NT2/D1 (cell line): Measurements from ENCODE around the gene SMYD1.

Source experiments
- DNase-seq: peaks from one replicate; pipeline ENCODE4 v3.0.0-alpha.2; 2011; ENCODE audit warnings: low read depth, low spot score
- H3K27me3 ChIP-seq: 2 replicates; pipeline ENCODE4 v1.6.0; 2011; ENCODE audit warnings: mild to moderate bottlenecking; ENCODE audit not compliant: insufficient read length, insufficient read depth
- H3K36me3 ChIP-seq: 2 replicates; pipeline ENCODE4 v1.6.1; 2011; ENCODE audit warnings: mild to moderate bottlenecking, low read length, mixed read lengths; ENCODE audit not compliant: insufficient read depth, insufficient read length
- H3K4me1 ChIP-seq: 2 replicates; pipeline ENCODE4 v1.5.1; 2011; ENCODE audit not compliant: insufficient read depth, insufficient read length
- H3K4me3 ChIP-seq: 2 replicates; pipeline ENCODE4 v1.5.1; 2011; ENCODE audit warnings: low read depth; ENCODE audit not compliant: insufficient read length
- H3K9ac ChIP-seq: 2 replicates; pipeline ENCODE4 v1.6.0; 2011; ENCODE audit warnings: low read depth; ENCODE audit not compliant: insufficient read length
- H3K9me3 ChIP-seq: 2 replicates; pipeline ENCODE4 v1.5.1; 2011; ENCODE audit warnings: mild to moderate bottlenecking, low read length; ENCODE audit not compliant: insufficient read depth
- SUZ12 ChIP-seq: IDR thresholded peaks from 2 replicates; pipeline ENCODE4 v1.6.1; 2011; ENCODE audit not compliant: insufficient read length, insufficient read depth; ENCODE audit errors: extremely low read depth
- YY1 ChIP-seq: IDR thresholded peaks from 2 replicates; pipeline ENCODE4 v1.6.1; 2011; ENCODE audit not compliant: insufficient read length, insufficient read depth
- ZNF274 ChIP-seq: IDR thresholded peaks from 2 replicates; pipeline ENCODE4 v1.6.1; 2011; ENCODE audit warnings: mild to moderate bottlenecking, low read depth, low read length

Gene SMYD1

GRCh38 chr2:88080545-88080944 is 12.9 kb downstream of the SMYD1 start:
- no peak for TF ChIP-seq SUZ12
- no peak for TF ChIP-seq YY1
- no peak for TF ChIP-seq ZNF274

GRCh38 chr2:88081924-88082608 is 14.4 kb downstream of the SMYD1 start:
- no peak for DNase-seq
- Histone ChIP-seq H3K4me3 (no peak overlapping the region), H3K4me1 (peaks cover 3% of the 10 kb centered on the region), H3K27me3 (no peaks in the 10 kb centered on the region), H3K9ac (no peak overlapping the region), H3K36me3 (no peaks in the 10 kb centered on the region), H3K9me3 (no peaks in the 10 kb centered on the region)
- TF ChIP-seq YY1 = no peak

More at GRCh38 chr2:88080545-88080944, 12.9 kb downstream of the SMYD1 start:
- Histone ChIP-seq H3K9me3 (no peaks in the 10 kb centered on the region), H3K27me3 (no peaks in the 10 kb centered on the region), H3K4me3 (no peak overlapping the region), H3K9ac (no peak overlapping the region), H3K4me1 (peaks cover 3% of the 10 kb centered on the region), H3K36me3 (no peaks in the 10 kb centered on the region)
- DNase-seq = no peak

DNA sequence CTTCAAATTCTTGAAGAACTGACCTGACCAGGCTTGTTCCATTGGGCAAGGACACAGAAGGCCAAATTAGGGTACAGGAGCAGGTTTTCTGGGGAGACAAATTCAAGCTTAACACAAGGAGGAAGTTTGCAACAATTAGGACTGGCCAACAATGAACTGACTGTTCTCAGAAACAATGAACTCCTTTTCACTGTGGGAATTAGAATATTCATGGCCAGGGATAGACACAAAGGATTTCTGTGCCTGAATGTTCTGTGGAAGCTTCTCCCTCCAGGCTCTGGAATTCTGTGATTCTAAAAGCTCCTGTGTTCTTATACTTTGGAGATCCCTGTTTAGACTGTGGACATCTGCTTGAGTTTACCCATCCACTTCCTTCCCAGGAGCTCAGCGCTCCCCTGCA is 15.2 kb downstream of the SMYD1 start:
- H3K9me3 ChIP-seq = no peaks in the 10 kb centered on the region
- no peak for TF ChIP-seq SUZ12
- TF ChIP-seq ZNF274 = no peak
- TF ChIP-seq YY1 = no peak
- no peaks in the 10 kb centered on the region for H3K36me3 ChIP-seq
- peak; percentile 52 for DNase-seq
- H3K9ac ChIP-seq = no peak overlapping the region
- no peaks in the 10 kb centered on the region for H3K27me3 ChIP-seq
- H3K4me1 ChIP-seq = peaks cover 3% of the 10 kb centered on the region
- no peak overlapping the region for H3K4me3 ChIP-seq

- Histone ChIP-seq H3K9ac (no peak overlapping the region), H3K4me3 (no peak overlapping the region), H3K9me3 (no peaks in the 10 kb centered on the region), H3K4me1 (peaks cover 3% of the 10 kb centered on the region), H3K27me3 (no peaks in the 10 kb centered on the region), H3K36me3 (no peaks in the 10 kb centered on the region)
- DNase-seq = no peak
- TF ChIP-seq ZNF274 = no peak
- no peak for TF ChIP-seq SUZ12
Measured at GRCh38 chr2:88085099-88085498, 17.5 kb downstream of the SMYD1 start.

DNA sequence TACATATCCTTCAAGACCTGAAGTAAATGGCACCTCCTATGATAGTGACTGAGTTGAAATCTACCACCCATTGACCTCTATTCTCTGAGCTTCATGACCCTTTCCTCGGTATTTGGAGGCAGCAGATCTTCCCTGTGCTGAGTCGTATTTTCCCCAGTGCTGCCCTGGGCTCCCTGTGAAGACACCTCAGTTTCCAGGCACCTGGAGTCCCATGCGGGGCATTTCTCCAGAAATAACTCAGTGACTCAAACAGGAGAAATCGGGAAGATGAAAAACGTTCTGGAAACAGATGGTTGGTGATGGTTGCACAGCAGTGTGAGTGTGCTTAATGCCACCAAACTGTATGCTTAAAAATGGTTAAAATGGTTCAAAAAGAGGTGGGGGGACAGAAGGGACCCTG is 18.0 kb downstream of the SMYD1 start:
- no peaks in the 10 kb centered on the region for H3K9me3 ChIP-seq
- H3K4me3 ChIP-seq = no peak overlapping the region
- H3K4me1 ChIP-seq = peaks cover 1% of the 10 kb centered on the region
- no peaks in the 10 kb centered on the region for H3K27me3 ChIP-seq
- no peaks in the 10 kb centered on the region for H3K36me3 ChIP-seq
- DNase-seq = no peak
- H3K9ac ChIP-seq = no peak overlapping the region
- TF ChIP-seq ZNF274 (no peak), SUZ12 (no peak), YY1 (no peak)

- no peak overlapping the region for H3K4me3 ChIP-seq
- DNase-seq = no peak
- no peaks in the 10 kb centered on the region for H3K36me3 ChIP-seq
- TF ChIP-seq YY1 (no peak), SUZ12 (no peak), ZNF274 (no peak)
- H3K9me3 ChIP-seq = no peaks in the 10 kb centered on the region
- H3K27me3 ChIP-seq = no peaks in the 10 kb centered on the region
- peaks cover 1% of the 10 kb centered on the region for H3K4me1 ChIP-seq
- no peak overlapping the region for H3K9ac ChIP-seq
Measured at GRCh38 chr2:88086401-88086800, 18.8 kb downstream of the SMYD1 start.

- H3K9ac ChIP-seq = no peak overlapping the region
- no peaks in the 10 kb centered on the region for H3K36me3 ChIP-seq
- TF ChIP-seq YY1 = no peak
- TF ChIP-seq ZNF274 = no peak
- no peak for TF ChIP-seq SUZ12
- H3K4me3 ChIP-seq = no peak overlapping the region
- H3K4me1 ChIP-seq = peaks cover 1% of the 10 kb centered on the region
- no peak for DNase-seq
- no peaks in the 10 kb centered on the region for H3K27me3 ChIP-seq
- no peaks in the 10 kb centered on the region for H3K9me3 ChIP-seq
Measured at GRCh38 chr2:88087073-88087472, 19.4 kb downstream of the SMYD1 start.

- no peaks in the 10 kb centered on the region for H3K4me1 ChIP-seq
- H3K36me3 ChIP-seq = no peaks in the 10 kb centered on the region
- no peaks in the 10 kb centered on the region for H3K27me3 ChIP-seq
- DNase-seq = no peak
- H3K9ac ChIP-seq = no peak overlapping the region
- H3K9me3 ChIP-seq = no peaks in the 10 kb centered on the region
- TF ChIP-seq YY1 (no peak), ZNF274 (no peak), SUZ12 (no peak)
- no peak overlapping the region for H3K4me3 ChIP-seq
Measured at GRCh38 chr2:88087763-88088162, 20.1 kb downstream of the SMYD1 start.
